ENCODE results near the gene SMPDL3B.

The SMPDL3B gene, protein sequence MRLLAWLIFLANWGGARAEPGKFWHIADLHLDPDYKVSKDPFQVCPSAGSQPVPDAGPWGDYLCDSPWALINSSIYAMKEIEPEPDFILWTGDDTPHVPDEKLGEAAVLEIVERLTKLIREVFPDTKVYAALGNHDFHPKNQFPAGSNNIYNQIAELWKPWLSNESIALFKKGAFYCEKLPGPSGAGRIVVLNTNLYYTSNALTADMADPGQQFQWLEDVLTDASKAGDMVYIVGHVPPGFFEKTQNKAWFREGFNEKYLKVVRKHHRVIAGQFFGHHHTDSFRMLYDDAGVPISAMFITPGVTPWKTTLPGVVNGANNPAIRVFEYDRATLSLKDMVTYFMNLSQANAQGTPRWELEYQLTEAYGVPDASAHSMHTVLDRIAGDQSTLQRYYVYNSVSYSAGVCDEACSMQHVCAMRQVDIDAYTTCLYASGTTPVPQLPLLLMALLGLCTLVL

DNA sequence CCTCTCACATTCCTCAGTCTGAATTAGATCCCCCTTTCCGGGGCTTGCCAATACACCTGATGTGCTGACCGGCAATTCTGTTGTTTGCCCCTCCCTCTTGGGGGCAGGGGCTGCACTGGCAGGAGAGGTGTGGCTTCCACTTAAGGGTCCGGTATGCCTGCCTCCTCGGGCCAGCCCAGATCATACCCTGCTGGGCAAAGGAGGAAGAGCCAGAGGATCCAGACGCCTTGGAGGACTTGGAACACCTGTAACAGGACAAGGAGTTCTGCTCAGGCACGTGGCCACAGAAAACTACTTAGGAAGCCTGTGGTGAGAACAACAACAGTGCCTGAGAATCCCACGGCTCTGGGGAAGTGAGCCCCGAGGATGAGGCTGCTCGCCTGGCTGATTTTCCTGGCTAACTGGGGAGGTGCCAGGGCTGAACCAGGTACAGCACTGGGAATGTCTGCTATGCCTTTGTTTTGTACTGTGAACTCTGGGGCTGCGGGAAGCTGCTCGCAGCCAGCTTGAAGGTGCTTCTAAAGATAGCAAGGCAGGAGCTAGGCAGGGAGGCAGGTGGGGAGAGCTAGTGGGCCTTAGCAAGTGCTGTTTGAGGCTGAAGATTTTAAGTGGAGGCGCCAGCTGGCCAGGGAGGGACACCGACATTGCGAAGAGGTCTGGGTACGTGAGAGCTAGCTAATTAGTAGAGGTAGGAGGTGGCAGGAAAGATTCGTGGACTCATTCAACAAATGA lies at the start of gene SMPDL3B:
TSS of gene SMPDL3B (plus strand) at position 183 of the 732 bp plus-strand sequence. CDS start at position 367, 184 bp downstream.
- peak in 6 of 56 donors; percentile 6 to 28 (median 16) for DNase-seq

DNA sequence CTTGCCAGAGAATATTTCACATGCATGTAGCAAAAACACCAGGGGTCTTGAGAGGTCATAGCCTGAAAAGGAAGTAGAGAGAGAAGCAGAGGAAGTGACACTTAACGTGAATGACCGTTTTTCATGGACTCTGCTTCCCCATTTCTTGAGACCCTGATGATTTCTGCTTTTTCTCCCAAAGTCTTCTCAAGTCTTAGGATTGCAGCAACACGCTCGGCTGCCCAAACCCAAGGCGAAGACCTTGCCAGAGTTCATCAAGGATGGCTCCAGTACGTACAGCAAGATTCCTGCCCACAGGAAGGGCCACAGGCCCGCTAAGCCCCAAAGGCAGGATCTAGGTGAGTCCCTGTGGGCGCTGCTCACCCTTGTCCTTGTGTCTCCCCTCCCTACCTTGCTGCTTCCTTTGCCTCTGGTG lies 49.7 kb upstream of the SMPDL3B start:
- no peak for DNase-seq

DNA sequence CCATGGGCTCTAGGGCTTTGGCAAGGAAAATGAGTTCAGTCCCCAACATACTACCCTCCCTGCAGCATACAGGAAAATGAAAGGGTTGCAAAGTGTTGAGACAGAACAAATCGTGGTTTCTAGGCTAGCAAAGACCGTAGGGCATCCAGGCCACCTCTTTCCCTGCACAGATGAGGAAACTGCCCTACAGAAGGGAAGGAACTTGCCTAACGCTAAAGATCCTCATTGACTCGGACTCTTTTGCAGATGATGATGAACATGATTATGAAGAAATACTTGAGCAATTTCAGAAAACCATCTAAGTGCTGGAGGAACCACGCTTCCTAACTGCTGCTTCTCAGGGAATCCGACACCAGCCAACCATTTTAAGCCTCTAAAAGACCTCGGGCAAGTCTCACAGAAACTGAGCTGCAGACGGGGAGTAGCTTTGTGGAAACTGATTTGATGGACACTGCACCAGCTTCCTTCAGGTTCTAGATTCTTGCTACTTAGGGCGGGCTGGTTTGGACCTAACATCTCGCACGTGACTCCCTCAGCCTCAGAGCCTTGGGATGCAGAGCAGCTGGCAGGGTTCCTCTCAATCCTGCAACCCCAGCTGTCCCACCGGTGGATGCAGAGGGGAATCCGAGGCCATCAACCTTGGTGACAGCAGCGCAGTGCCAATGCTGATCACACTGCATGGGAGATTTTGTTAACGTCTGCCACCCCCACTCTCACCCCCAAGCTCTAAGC lies 49.0 kb upstream of the SMPDL3B start:
- no peak for DNase-seq

GRCh38 chr1:27886353-27886679 lies 48.5 kb upstream of the SMPDL3B start:
- DNase-seq, result no peak

DNA sequence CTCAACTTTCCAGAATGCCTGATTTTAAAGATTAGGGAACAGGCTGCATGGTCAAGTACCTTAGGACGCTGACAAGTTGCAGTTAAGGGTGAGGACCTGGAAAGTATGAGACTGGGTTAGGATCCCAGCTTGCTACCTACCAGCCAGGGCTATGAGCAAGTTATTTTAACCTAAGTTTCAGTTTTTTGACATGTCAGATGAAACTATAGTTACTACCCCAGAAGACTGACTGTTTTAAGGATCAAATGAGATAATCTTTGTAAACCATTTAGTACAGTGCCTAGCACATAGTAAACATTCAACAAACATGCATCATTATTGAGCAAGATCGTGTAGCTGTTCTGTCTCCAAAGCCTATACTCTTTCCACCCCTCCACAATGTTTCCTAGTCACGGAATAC lies 48.1 kb upstream of the SMPDL3B start:
- no peak for DNase-seq

DNA sequence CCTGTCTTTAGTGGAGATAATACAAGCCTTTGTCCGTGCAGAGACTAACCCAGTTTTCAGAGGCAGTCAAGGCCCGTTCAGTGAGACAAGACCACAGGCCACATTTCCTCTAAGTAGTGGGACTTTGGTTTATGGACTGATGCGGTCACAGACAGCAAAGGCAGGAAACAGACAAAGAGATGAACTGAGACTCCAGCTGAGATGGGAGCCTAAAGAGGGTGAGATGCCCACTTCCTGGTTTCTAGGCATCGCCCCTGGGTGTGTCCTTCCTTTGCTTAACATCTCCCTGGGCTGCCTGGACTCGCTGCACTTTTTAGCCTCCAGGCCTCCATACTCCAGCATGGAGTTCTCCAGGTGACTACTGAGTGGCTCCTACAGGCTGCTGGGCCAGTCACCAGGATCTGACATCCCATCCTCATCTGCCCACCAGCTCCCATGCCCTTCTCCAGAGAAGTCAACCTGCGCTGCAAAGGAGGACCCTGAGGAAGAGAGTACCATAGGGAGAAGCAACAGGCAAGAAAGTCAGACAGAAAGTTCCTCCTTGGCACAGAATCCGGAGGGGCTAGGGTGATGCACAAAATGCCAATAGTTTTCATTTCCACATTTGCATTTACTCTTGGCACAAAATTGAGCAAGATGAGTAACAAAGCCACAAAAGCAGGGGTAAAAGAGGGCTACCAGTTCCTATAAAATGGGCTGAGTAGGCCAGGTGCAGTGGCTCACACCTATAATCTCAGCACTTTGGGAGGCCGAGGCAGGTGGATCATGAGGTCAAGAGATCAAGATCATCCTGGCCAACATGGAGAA lies 47.4 kb upstream of the SMPDL3B start:
- DNase-seq, result peak in 1 of 56 donors; percentile 36

GRCh38 chr1:27889506-27889905 lies 45.3 kb upstream of the SMPDL3B start:
- DNase-seq, result no peak

- DNase-seq, result peak in 4 of 56 donors; percentile 7 to 33 (median 24)
These were observed 43.5 kb upstream of the SMPDL3B start for GRCh38 chr1:27891196-27891889.

DNA sequence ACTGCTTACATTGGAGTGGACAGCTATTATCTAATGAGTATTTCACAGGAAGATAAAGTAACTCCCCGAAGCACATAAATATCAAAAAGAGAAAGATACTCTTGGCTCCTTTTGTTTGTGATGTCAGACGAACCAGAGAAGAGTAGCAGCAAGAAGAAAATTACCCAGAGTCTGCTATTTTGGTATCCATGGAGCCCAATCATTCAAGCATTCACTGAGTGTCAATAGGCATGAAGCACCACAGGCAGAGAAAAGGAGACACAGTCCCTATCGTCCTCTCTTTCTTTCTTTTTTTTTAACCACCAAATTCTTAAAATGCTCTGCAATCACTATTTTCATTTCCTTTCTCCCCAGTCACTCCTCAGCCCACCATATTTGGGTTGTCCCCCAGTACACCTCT lies 40.3 kb upstream of the SMPDL3B start:
- no peak for DNase-seq

GRCh38 chr1:27906759-27907158 lies 28.0 kb upstream of the SMPDL3B start:
- peak in 3 of 56 donors; percentile 17 to 33 (median 18) for DNase-seq

DNA sequence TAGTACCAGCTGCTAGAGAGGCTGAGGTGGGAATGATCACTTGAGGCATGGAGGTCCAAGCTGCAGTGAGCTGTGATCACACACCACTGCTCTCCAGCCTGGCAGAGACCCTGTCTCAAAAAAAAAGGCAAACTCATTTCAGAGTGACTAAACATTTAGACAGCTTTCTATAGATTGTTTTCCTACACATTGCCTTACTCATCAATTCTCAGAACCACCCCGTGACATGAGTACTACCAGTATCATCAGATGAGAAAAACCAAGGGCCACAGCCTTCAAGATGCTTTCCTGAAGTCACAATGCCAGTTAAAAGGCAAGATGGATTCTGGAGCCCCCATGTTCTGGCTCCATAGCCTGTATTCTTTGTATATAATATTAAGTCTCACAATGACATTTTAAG lies 22.4 kb upstream of the SMPDL3B start:
- no peak for DNase-seq

DNA sequence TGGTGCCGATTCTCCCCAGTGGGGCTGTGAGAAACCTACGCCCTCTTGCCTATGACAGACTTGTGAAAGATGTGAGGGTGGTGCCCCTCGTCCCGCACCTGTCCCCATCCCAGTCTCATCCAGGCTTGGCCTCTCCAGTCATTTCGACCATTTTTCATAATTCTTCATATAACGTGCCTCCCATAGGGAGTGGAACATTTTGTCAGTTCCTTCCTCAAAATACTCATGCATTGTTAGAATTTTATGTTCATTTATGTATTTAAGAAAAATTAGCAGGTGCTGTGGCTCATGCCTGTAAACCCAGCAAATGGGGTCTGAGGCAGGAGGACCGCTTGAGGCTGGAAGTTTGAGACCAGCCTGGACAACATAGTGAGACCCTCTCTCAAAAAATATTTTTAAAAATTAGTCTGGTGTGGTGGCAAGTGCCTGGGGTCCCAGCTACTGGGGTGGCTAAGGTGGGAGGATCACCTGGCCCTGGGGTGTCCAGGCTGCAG lies 19.7 kb upstream of the SMPDL3B start:
- no peak for DNase-seq

DNA sequence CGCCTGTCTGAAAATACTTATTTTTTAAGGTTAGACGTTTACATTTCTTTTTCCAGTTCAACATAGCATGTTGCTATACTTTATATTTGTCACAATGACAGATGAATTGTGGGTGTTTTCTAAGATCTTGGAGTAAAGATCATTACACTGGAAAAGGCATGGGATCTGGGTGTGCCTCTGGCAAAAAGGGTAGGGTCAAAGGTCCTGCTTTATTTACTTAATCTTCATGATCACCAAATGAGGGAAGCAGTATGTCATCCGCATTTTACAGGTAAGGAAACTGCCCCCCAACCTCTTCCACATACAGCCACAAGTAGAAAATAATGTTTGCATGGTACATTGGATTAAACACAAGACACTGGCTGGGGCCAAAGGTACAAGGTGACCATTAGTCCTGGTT lies 12.5 kb upstream of the SMPDL3B start:
- DNase-seq, result no peak

DNA sequence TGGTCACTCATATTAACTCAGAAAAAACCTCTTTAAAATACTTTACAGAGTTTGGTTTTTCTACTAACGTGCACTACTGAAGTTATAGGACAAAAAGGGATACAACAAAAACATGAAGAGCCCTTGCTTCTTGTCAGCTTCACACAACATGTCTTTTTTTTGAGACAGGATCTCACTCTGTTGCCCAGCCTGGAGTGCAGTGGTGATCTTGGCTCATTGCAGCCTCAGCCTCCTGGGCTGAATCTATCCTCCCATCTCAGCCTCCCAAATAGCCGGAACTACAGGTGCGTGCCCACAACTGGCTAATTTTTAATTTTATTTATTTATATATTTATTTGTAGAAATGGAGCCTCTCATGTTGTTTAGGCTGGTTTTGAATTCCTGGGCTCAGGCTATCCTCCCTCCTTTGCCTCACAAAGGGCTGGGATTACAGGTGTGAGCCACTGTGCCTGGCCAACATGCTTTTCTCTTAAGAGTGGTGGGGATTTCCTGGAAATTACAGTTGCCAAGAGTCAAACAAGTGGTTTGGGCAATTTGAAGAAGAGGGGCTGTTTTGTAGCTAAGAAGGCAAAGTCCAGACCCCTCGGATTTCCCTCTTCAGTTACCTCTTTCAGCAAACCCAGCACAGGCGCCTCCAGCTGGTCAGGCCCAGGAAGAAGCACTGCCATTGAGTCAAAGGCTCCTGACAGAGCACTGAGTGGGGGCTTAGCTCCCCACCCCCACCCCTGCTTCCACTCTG lies 6.4 kb upstream of the SMPDL3B start:
- DNase-seq, result no peak

GRCh38 chr1:27931184-27931583 lies 3.6 kb upstream of the SMPDL3B start:
- no peak for DNase-seq

GRCh38 chr1:27931759-27932158 lies 3.0 kb upstream of the SMPDL3B start:
- DNase-seq, result no peak

DNA sequence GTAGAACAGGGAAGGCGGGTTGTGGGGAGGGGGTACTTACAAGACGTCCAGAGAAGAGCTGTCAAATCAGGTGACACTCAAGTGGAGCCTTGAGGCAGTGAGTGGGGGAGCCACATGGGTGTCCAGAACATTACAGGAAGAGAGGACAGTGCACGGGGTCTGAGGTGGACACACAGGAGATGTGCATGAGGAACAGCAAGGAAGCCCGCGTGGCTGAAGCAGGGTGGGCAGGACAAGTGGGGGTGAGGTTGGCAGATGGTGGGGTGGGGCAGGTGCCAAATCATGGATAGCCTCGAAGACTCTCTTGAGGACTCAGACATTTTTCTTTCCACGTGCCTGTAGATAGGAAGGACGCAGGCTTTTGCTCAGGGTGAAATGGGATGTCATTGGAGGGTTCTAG lies 921 bp downstream of the SMPDL3B start:
- no peak for DNase-seq

GRCh38 chr1:27936370-27936769 lies 1.6 kb downstream of the SMPDL3B start:
- DNase-seq, result no peak

DNA sequence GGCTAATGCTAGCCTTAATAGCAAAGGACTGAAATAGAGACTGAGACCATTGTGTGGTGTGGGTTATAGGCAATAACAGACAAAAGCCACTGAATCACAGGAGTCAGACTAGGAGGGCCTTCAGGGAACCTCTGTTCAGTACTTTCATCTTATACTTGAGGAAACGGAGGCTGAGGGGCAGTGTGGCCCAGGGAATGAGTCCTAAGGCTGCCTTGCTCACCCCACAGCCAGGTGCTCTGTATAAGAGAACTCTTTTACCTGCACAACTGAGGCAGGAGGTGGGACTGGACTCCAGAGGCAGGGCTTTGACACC lies 2.7 kb downstream of the SMPDL3B start:
- DNase-seq, result no peak

DNA sequence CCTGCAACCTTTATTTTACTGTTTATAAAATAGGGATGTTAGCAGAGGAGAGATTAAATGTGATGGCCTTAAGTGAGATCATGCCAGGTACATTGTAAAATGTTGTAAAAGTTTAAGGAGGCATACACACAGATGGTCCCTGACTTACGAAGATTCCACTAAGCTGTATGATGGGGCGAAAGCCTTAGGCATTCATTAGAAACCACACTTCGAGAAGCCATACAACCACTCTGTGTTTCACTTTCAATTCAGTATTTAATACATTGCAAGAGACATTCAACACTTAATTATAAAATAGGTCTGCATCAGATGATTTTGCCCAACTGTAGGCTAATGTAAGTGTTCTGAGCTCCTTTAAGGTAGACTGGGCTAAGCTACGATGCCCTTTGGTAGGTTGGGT lies 3.7 kb downstream of the SMPDL3B start:
- DNase-seq, result no peak

Measured in nucleus accumbens (tissue), 56 donors.